DMS 273 treated with DMSO at 0.1 percent for 48 hours (cell line): ENCODE data around the gene HAVCR1.

Experiments used
- DNase-seq: peaks from one replicate; lab custom pipeline; 2025; lab: John Stamatoyannopoulos, UW

Gene HAVCR1

GRCh38 chr5:157004893-157005551 is 53.9 kb downstream of the HAVCR1 start:
- DNase-seq, result no peak

GRCh38 chr5:156991714-156992113 is 67.2 kb downstream of the HAVCR1 start:
- no peak for DNase-seq

GRCh38 chr5:156984064-156984463 is 74.9 kb downstream of the HAVCR1 start:
- DNase-seq, result no peak

GRCh38 chr5:156981481-156981880 is 77.4 kb downstream of the HAVCR1 start:
- no peak for DNase-seq
